Caki2 (cell line): ENCODE measurements around the gene PLAAT4. TPM values are rescaled to one million over a fixed set of nuclear protein-coding genes. Genes with fewer than 3 reads are reported as not detected.
"Not testable (repeated sequence)": the region's sequence is repeated elsewhere in the genome, so short reads cannot be mapped to it uniquely, and the experiment has no call there.

Experiments used
- DNase-seq: peaks from one replicate; pipeline ENCODE4 v3.0.0-alpha.2; 2015; ENCODE audit warnings: low read depth
- in situ Hi-C: cut with HindIII; loops from 2 replicates; pipeline ENCODE4 v1.10.0; 2016; ENCODE audit warnings: low sequenced_read_pairs, low pct_unique_long_range_greater_than_20kb, mixed read lengths
- total RNA-seq: library from RNA; depleted of rRNA; stranded (reverse); fragments of >200 nt; shearing (Covaris generic); gene quantifications from 2 replicates; pipeline ENCODE4 v1.2.3, GENCODE V29; 2014; ENCODE audit warnings: low replicate concordance

The PLAAT4 gene
- total RNA-seq, 1 experiment from 2014 or later = 64.5 TPM

DNA sequence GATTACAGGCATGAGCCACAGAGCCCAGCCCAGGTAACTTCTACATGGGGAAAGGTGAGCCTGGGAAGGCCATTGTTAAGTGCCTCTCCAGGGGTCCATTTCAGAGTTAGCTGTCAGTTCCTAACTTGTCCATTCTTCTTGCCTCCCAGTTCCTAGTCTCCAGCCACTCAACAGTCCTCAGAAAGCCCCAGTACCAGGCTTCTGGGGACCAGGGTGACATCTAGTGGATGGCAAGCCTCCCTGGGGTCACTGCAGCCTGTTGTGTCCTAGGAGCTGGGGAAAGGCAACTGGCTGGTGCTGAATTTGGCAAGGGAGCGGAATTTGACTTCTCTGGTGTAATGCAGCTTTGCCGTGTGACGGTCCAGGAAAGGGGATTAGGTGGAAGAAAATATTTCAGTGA, 28.6 kb upstream of the PLAAT4 start:
- peak; percentile 22 for DNase-seq

DNA sequence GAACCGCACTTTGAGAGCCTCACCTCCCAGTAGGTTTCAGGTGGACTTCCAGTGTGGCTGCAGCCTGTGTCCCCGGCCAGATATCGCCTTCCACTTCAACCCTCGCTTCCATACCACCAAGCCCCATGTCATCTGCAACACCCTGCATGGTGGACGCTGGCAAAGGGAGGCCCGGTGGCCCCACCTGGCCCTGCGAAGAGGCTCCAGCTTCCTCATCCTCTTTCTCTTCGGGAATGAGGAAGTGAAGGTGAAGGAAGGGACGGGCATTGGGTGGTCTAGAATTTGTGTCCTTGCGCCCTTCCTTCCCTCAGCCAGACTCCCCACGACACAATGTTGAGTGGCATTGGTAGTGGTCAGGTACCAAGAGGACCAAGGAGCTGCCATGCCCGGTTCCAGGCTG, 27.9 kb upstream of the PLAAT4 start:
- DNase-seq = no peak
- in situ Hi-C loops = no loop called here

More for the DNA sequence above, 28.6 kb upstream of the PLAAT4 start:
- in situ Hi-C loops = no loop called here

DNA sequence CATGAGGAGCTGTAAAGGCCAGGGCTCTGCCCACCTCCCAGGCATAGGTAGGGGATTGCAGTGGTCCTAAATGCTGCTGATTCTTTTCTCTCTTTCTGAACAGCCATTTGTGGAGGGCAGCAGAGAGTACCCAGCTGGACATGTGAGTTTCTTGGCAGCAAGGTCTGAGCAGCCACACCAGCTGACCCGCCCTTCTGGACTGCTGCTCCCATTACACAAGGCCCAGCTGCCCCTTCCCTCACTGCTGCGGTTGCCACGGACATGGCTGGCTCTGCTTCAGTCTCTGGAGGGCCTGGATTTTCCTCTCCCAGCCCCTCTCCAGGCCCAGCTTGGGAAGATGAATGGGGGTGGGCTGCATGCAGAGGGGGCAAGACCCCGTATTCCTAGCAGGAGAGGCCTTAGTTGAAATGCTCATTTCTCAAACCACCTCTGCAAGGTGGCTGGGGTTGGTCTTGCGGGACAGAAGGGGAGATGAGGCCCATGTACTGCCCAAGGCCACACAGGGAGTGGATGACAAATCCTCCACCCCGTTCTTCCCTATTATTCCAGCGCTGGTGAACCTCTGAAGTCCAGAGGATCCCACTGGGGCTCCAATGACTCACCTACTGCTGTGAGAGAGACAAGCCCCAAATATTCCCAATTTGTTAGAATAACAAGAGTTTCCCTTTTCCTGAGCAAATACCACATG, 26.1 kb upstream of the PLAAT4 start:
- in situ Hi-C loops = no loop called here
- DNase-seq = no peak

DNA sequence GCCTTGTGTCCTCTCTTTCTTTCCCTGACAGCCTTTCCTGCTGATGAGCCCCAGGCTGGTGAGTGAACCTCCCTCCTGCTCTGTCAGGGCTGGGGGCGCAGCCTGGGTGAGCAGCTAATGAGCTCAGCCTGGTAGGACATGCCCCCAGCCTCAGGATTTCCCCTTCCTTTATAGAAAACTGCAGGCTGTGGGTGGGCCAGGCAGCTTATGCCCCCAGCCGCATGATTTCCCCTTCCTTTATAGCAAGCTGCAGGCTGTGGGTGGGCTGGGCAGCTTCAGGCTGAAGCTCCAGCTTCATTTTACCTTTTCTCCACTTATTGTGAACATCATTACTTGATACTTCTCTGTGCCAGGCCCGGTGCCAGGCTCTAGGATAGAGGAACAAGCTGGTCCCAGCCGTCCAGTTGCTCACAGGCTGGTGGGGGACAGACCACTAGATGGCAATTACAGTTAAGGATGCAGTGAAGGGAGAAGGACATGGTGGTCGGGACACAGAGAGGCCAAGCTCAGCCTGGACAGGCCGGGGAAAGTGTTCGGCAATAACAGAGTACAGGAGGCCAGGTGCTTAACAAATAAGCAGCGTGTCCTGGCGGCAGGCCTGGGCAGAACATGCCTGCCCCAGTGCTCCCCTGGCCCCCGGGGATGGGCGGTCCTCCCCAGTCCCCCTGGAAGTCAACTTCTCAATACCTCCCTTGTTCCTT, 25.4 kb upstream of the PLAAT4 start:
- in situ Hi-C loops = no loop called here
- no peak for DNase-seq

DNA sequence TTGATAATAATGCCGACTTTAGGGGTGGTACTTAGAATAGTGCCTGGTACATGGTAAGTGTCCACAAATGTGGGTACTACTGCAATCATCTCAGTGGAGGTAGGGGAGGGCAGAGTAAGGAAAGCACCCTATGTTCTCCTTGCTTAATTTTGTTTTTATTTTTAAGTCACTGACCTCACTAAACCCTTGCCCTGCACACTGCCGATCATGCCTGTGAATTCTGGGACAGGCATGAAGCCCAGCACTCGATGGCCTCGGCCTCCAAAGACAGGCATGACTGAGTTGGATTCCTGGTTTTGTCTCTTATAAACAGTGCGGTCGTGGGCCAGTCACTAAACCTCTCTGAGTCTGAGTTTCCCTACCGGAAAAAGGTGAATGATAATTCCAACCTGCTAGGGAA, 23.8 kb upstream of the PLAAT4 start:
- in situ Hi-C loops = no loop called here
- DNase-seq = no peak

DNA sequence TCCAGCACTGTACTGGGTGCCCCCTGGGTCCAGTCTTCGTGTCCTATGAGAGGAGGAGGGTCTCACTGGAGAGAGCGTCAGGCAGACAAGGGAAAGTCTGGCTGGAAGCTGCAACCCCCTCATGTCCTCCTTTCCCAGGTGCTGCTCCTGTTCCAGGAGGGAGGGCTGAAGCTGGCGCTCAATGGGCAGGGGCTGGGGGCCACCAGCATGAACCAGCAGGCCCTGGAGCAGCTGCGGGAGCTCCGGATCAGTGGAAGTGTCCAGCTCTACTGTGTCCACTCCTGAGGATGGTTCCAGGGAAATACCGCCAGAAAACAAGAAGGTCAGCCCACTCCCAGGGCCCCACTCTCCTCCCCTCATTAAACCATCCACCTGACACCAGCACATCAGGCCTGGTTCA, 20.5 kb upstream of the PLAAT4 start:
- no peak for DNase-seq
- in situ Hi-C loops = no loop called here

DNA sequence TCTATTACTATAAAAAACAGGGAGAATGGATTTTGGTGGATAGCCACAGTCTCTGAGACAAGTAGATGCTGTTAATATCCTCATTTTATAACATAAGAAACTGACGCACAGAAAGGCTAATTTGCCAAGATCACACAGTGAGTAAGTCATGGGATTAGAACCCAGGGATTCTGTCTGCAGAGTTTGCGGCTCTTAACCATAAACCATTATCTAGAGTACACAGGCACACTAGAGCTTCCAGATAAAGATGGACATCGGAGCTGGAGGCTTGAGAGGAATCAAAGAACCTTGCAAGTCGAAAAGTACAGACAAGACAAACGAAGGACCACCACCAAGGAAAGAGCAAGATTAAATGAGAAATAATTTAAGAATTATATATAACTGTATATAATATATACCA, 19.5 kb upstream of the PLAAT4 start:
- in situ Hi-C loops = no loop called here
- no peak for DNase-seq

DNA sequence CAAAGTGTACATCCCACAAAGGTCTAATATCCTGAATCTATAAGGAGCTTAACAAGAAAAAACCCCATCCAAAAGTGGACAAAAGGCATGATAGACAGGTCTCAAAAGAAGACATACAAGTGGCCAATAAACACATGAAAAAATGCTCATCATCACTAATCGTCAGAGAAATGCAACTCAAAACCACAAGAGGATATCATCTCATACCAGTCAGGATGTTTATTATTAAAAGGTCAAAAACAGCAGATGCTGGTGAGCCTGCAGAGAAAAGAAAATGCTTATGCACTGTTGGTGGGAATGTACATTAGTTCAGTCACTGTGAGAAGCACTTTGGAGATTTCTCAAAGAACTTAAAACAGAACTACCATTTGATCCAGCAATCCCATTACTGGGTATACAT, 18.1 kb upstream of the PLAAT4 start:
- in situ Hi-C loops = no loop called here
- no peak for DNase-seq

DNA sequence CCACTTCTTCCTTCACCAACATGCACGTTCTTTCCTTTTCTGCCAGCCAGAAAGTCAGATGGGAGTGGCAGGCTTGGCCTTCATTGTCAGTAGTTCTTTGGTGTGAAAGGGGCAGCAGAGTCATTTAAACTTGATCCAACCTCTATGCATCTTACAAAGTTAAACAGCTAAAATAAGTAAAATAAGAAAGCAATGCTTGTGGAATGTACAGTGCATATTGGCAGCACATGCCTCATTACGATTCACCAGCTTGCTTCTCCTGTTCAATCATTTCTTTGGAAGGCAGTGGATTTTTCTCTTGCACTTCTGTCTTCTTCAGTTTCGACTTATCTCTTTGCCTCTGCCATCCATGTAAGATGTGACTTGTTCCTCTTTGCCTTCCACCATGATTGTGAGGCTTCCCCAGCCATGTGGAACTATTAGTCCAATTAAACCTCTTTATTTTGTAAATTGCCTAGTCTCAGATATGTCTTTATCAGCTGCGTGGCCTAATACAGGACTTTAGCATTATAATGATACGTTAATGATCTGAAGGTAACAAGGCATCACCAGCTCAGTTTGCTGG, 15.9 kb upstream of the PLAAT4 start:
- in situ Hi-C loops = no loop called here
- DNase-seq = no peak

DNA sequence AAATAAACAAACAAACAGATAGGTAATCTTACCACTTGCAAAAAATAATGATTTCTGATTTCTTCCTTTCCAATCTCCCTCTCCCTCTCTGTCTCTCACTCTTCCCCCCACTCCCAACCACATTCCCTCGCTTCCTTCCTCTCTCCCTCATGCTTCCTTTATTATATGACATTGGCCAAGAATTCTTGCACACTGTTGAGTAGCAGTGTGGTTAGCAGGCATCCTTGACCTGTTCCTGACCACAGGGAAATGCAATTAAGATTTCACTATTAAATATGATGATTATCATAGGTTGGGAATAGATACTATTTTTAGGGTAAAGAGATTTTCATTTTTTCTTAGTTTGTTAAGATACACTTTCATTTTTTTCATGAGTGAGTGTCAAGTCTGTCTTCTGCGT, 14.7 kb upstream of the PLAAT4 start:
- no peak for DNase-seq
- in situ Hi-C loops = no loop called here

DNA sequence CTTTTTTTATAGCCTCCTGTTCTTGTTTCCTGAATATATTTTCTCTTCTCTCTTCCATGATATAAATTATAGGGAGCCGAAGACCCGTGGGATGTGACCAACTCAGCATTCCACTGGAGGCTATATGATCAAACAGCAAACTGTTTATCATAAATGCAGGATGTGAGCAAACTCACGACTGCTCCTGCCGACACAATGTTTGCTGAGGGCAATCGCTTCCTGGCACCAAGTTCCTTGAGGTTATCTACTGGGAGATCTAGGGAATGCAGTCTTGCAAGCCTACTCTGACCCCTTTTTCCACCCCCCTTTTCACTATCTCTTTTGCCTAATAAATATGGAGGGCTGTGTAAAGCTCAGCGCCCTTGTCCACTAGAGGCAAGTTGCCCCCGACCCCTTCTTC, 13.5 kb upstream of the PLAAT4 start:
- no peak for DNase-seq
- in situ Hi-C loops = no loop called here

DNA sequence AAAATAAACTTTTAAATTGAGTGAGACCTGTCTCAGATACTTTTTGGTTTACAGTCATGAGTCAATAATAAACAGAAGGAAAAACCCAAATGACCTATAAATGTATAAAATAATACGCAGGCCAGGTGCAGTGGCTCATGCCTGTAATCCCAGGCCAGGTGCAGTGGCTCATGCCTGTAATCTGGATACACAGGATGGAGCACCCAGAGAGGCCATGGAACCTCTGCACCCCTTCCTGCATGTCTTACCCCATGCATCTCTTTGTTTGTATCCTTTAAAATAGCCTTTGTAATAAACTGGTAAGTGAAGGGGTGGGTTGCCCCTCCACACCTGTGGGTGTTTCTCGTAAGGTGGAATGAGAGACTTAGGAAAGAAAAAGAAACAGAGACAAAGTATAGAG, 8.9 kb upstream of the PLAAT4 start:
- DNase-seq = no peak
- in situ Hi-C loops = no loop called here

DNA sequence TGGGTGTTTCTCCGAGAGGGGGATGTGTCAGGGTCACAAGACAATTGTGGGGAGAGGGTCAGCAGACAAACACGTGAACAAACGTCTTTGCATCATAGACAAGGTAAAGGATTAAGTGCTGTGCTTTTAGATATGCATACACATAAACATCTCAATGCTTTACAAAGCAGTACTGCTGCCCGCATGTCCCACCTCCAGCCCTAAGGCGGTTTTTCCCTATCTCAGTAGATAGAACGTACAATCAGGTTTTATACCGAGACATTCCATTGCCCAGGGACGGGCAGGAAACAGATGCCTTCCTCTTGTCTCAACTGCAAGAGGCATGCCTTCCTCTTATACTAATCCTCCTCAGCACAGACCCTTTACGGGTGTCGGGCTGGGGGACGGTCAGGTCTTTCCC, 8.5 kb upstream of the PLAAT4 start:
- DNase-seq, in situ Hi-C loops: not testable (repeated sequence)

DNA sequence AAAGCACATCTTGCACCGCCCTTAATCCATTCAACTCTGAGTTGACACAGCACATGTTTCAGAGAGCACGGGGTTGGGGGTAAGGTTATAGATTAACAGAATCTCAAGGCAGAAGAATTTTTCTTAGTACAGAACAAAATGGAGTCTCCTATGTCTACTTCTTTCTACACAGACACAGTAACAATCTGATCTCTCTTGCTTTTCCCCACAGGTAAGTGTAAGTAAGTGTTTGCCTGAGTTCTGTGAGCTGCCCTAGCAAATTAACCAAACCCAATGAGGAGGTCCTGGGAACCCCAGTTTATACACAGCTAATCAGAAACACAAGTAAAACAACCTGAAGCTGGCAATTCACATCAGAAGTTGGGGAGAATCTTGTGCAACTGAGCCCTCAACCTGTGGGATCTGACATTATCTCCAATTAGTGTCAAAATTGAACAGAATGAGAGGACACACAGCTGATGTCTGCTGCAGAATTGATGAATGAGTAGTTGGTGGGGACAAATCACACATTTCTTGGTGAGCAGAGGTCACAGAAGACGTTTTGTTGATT, 7.8 kb upstream of the PLAAT4 start:
- DNase-seq = peak; percentile 50
- in situ Hi-C loops = not testable (repeated sequence)

DNA sequence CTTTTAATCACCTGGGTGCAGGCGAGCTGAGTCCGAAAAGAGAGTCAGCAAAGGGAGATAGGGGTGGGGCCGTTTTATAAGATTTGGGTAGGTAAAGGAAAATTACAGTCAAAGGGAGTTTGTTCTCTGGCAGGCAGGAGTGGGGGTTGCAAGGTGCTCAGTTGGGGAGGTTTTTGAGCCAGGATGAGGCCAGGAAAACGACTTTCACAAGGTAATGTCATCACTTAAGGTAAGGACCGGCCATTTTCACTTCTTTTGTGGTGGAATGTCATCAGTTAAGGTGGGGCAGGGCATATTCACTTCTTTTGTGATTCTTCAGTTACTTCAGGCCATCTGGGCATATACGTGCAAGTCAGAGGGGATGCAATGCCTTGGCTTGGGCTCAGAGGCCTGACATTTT, 7.2 kb upstream of the PLAAT4 start:
- in situ Hi-C loops, DNase-seq: not testable (repeated sequence)

DNA sequence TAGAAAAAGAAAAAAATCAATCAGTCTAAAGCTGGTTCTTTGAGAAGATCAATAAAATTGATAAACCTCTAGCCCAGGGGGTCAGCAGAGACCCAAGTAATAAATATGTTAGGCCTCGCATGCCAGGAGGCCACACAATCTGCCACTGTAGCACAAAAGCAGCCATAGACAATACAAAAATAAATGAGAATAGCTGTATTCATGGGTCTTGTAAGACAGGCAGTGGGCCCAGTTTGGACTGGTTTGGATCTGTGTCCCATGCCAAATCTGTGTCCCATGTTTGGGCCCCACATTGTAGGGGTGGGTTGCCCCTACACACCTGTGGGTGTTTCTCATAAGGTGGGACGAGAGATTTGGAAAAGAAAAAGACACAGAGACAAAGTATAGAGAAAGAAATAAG, 6.6 kb upstream of the PLAAT4 start:
- in situ Hi-C loops = no loop called here
- no peak for DNase-seq

DNA sequence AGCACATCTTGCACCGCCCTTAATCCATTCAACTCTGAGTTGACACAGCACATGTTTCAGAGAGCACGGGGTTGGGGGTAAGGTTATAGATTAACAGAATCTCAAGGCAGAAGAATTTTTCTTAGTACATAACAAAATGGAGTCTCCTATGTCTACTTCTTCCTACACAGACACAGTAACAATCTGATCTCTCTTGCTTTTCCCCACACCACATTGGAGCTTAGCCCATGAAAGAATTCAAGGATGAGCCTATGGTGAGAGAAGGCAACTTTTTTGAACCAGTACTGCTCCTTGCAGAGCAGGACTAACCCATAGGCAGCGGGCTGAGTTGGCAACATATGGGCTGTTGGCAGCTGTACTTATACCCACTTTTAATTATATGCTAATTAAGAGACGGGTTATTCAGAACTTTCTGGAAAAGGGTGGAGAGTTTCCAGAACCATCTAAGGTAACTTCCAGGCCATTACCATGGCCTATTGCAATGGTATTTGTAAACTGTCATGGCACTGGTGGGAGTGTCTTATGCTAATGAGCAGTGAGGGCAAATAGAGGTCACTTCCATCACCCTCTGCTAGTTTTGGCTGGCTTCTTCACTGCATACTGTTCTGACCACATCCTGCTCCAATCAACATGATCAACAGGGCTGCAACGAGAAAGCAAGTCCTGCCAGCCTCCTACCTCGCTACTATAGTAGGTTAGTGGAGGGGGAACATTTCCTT, 5.4 kb upstream of the PLAAT4 start:
- DNase-seq = peak; percentile 88

DNA sequence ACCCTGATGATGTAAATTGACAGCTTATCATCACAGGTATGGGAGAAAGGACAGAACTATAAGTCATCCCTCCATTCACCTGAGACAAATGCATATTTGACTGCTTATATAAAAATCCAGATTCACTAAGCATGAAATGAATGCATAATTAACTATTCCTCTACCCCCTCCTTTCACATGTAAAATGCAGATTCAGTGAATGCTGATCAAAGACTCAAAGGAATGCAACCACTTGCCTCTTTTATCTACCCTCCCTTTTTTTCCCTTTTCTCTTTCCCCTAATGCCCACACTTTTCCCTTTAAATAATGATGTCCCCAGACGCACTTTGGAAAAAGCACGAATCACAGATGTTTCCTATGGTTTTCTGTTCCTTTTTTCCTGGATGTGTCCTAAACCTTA, 4.5 kb upstream of the PLAAT4 start:
- no peak for DNase-seq

More for the DNA sequence above, 5.4 kb upstream of the PLAAT4 start:
- in situ Hi-C loops = not testable (repeated sequence)

More for the DNA sequence above, 4.5 kb upstream of the PLAAT4 start:
- in situ Hi-C loops = no loop called here
